Neural crest cell (in vitro differentiated cells): ENCODE data around the gene ARHGAP10. TPM values are rescaled to one million over a fixed set of nuclear protein-coding genes. Genes with fewer than 3 reads are reported as not detected.

ENCODE experiments used
- DNase-seq: peaks from one replicate; pipeline ENCODE4 v3.0.0; 2021; ENCODE audit warnings: low read depth, mixed read lengths, low spot score
- H3K27ac Mint-ChIP-seq: one replicate; pipeline ENCODE4 v1.8.0; 2021; ENCODE audit warnings: mild to moderate bottlenecking, mixed read lengths; ENCODE audit not compliant: unreplicated experiment
- H3K27me3 Mint-ChIP-seq: 2 replicates; pipeline ENCODE4 v1.8.0; 2021; ENCODE audit warnings: low read depth, mild to moderate bottlenecking, mixed read lengths
- H3K36me3 Mint-ChIP-seq: 2 replicates; pipeline ENCODE4 v1.8.0; 2021; ENCODE audit warnings: low read depth, mild to moderate bottlenecking, mixed read lengths
- H3K4me1 Mint-ChIP-seq: 2 replicates; pipeline ENCODE4 v1.8.0; 2021; ENCODE audit warnings: mixed read lengths
- H3K4me3 Mint-ChIP-seq: one replicate; pipeline ENCODE4 v1.8.0; 2021; ENCODE audit warnings: mild to moderate bottlenecking, mixed read lengths
- H3K9me3 Mint-ChIP-seq: 2 replicates; pipeline ENCODE4 v1.8.0; 2021; ENCODE audit warnings: mixed read lengths
- total RNA-seq: library from RNA; stranded (reverse); gene quantifications from 2 replicates; pipeline ENCODE4 v1.2.1, GENCODE V29; 2021
- TF ChIP-seq, protein P1 (sequence below): fragments of 200-600 bp; sonication (generic); conservative IDR thresholded peaks from 2 replicates; pipeline ENCODE4 v1.5.0; 2021; ENCODE audit warnings: antibody characterized with exemption, mild to moderate bottlenecking

ARHGAP10 gene
- total RNA-seq, 1 donor from 2014 or later, result 4.0 TPM

DNA sequence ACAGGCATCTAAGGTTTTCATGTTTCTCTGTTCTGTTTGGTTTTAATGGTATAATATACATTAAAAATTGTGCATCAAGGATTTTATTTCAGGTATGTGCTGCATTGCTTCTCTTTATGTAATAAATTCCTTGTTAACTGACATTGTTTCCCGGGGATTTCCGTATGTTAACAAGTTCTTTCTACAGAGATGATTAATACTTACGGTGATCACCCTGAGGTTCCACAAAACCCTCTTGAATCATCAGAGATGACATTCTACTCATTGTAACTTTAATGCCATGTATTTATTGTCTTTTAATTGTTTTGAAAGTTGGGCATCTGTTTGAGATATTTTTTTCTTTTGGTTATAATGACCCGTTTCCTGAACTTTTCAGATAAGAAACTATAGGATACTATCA, 37.5 kb downstream of the ARHGAP10 start:
- Mint-ChIP-seq H3K4me3 (no peak overlapping the region), H3K4me1 (no peaks in the 10 kb centered on the region), H3K27ac (no peak overlapping the region), H3K36me3 (no peaks in the 10 kb centered on the region), H3K27me3 (peaks cover 2% of the 10 kb centered on the region), H3K9me3 (no peaks in the 10 kb centered on the region)
- TF ChIP-seq, protein P1, sequence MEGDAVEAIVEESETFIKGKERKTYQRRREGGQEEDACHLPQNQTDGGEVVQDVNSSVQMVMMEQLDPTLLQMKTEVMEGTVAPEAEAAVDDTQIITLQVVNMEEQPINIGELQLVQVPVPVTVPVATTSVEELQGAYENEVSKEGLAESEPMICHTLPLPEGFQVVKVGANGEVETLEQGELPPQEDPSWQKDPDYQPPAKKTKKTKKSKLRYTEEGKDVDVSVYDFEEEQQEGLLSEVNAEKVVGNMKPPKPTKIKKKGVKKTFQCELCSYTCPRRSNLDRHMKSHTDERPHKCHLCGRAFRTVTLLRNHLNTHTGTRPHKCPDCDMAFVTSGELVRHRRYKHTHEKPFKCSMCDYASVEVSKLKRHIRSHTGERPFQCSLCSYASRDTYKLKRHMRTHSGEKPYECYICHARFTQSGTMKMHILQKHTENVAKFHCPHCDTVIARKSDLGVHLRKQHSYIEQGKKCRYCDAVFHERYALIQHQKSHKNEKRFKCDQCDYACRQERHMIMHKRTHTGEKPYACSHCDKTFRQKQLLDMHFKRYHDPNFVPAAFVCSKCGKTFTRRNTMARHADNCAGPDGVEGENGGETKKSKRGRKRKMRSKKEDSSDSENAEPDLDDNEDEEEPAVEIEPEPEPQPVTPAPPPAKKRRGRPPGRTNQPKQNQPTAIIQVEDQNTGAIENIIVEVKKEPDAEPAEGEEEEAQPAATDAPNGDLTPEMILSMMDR, result no peak
- no peak for DNase-seq

DNA sequence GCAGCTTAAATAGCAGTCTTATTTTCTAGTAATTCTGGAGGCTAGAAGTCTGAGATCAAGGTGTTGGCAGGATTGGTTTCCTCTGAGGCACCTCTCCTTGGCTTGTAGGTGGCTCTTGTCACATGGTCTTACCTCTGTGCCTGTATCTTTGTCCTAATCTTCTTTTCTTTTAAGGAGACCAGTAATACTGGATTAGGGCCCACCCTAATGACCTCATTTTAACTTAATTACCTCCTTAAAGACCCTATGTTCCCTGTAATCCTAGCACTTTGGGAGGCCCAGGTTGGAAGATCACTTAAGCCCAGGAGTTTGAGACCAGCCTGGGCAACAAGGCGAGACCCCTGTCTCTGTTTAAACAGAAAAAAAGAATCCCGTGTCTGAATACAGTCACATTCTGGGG, 38.9 kb downstream of the ARHGAP10 start:
- TF ChIP-seq, protein P1, result no peak
- H3K27ac Mint-ChIP-seq, result no peak overlapping the region
- H3K4me3 Mint-ChIP-seq, result no peak overlapping the region
- no peaks in the 10 kb centered on the region for H3K9me3 Mint-ChIP-seq
- peaks cover 2% of the 10 kb centered on the region for H3K27me3 Mint-ChIP-seq
- no peaks in the 10 kb centered on the region for H3K36me3 Mint-ChIP-seq
- no peak for DNase-seq
- no peaks in the 10 kb centered on the region for H3K4me1 Mint-ChIP-seq

DNA sequence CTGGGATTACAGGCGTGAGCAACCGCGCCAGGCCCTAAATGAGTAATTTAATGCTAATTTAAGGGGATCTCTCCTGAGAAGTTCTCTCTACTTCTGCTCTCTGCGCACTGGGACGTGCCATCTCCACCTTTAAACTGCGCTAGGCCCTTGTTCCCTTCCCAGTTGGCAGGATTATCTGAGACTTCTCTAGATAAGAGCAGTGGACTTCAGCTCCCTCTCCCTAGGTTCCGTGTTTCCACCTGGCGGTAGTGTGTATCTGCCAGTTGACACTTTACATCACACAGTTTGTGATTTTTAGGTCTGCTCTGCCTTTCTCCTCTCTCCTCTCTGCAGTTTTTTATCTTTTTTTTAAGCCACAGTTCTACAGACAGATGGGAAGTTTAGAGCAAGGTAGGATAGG, 40.2 kb downstream of the ARHGAP10 start:
- H3K27me3 Mint-ChIP-seq, result peaks cover 2% of the 10 kb centered on the region
- H3K4me1 Mint-ChIP-seq, result no peaks in the 10 kb centered on the region
- no peak for DNase-seq
- TF ChIP-seq, protein P1, result no peak
- H3K36me3 Mint-ChIP-seq, result no peaks in the 10 kb centered on the region
- no peak overlapping the region for H3K4me3 Mint-ChIP-seq
- H3K9me3 Mint-ChIP-seq, result no peaks in the 10 kb centered on the region
- H3K27ac Mint-ChIP-seq, result no peak overlapping the region

DNA sequence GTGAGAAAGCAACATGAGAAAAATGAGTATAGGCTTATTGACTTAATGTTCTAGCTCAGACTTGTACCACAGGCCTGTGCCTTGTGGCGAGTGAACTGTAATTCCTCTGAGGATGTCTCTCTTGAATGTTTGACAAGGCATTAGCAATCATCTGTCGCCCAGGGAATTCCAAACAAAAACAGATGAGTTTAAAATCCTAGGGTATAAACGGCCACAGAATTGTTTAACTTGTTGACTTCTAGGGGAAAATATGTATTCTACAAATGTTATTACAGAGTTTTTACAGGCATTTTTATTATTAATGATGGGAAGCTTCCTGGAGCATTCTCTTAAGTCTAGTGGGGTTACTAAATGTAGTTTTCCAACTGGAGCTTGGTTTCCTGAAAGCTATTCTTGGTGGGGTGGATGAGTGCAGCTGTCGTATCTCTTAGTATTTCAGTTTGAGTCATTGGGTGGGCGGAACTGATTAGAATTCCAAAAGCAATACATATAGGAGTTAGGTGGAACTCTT, 40.6 kb downstream of the ARHGAP10 start:
- no peaks in the 10 kb centered on the region for H3K4me1 Mint-ChIP-seq
- TF ChIP-seq, protein P1, result no peak
- peaks cover 2% of the 10 kb centered on the region for H3K27me3 Mint-ChIP-seq
- H3K4me3 Mint-ChIP-seq, result no peak overlapping the region
- H3K9me3 Mint-ChIP-seq, result no peaks in the 10 kb centered on the region
- DNase-seq, result no peak
- no peaks in the 10 kb centered on the region for H3K36me3 Mint-ChIP-seq
- no peak overlapping the region for H3K27ac Mint-ChIP-seq

DNA sequence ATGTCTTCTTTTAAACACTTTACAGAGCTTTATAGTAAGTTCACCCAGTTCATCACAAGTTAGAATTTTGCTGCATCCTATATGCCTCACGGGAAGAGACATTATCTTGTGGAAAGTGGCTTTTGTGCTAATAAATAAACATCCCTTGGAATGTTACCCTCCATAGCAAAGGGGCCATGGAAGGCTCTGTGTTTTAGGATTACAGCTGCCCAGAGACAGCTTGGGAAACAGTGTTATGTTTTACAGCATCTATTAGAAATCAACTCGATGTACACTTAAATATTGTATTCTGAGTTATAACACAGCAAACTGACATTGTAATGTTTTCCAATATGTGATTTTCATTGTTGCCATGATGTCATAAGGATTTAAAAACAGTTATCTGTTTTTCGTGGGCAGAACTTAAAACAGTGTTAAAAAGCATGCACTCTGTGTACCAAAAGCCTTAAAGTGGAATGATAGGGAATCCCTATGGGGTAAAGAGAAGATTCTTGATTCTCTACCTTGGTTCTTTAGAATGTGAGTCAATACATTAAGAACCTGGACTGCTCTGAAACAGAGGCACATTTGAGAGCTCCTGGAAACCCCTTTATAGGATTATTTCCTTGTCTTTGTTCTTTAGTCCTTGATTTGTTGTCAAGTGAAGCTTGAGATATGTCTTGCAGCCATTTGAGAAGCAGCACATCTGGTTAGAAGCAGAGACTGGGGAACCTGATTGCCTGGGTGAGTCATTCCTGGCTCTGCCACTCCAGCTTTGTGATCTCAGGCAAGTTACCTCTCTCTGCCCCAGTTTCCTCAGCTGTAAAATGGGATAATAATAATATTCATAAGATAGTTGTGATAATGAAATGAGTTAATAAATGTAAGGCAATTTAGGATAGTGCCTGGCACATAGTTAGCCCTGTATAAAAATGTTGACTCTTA, 41.6 kb downstream of the ARHGAP10 start:
- DNase-seq, result no peak
- Mint-ChIP-seq H3K4me1 (no peaks in the 10 kb centered on the region), H3K9me3 (no peaks in the 10 kb centered on the region), H3K27me3 (peaks cover 2% of the 10 kb centered on the region), H3K27ac (no peak overlapping the region), H3K36me3 (no peaks in the 10 kb centered on the region), H3K4me3 (no peak overlapping the region)
- TF ChIP-seq, protein P1, result no peak
